ENCODE results near the gene PLPP2.

- TF ChIP-seq, protein P1, sequence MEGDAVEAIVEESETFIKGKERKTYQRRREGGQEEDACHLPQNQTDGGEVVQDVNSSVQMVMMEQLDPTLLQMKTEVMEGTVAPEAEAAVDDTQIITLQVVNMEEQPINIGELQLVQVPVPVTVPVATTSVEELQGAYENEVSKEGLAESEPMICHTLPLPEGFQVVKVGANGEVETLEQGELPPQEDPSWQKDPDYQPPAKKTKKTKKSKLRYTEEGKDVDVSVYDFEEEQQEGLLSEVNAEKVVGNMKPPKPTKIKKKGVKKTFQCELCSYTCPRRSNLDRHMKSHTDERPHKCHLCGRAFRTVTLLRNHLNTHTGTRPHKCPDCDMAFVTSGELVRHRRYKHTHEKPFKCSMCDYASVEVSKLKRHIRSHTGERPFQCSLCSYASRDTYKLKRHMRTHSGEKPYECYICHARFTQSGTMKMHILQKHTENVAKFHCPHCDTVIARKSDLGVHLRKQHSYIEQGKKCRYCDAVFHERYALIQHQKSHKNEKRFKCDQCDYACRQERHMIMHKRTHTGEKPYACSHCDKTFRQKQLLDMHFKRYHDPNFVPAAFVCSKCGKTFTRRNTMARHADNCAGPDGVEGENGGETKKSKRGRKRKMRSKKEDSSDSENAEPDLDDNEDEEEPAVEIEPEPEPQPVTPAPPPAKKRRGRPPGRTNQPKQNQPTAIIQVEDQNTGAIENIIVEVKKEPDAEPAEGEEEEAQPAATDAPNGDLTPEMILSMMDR (IDR thresholded peaks at IDR 0.05), result no peak
- TF ChIP-seq POLR2A (IDR thresholded peaks at IDR 0.05), result no peak
- no peak for TF ChIP-seq EP300 (IDR thresholded peaks at IDR 0.05)
These were observed 14.1 kb downstream of the PLPP2 start for GRCh38 chr19:277131-277530.
